ENCODE measurements around the gene NIPAL3.

GRCh38 chr1:24389231-24389678, 26.3 kb upstream of the NIPAL3 start:
- TF ChIP-seq POLR2AphosphoS5 (IDR thresholded peaks at IDR 0.05; ENCODE audit: low read depth, low read length) (no peak), POLR2A (IDR thresholded peaks at IDR 0.05; ENCODE audit: low read depth, low read length) (no peak)
